Thoracic aorta (tissue), 2 donors: ENCODE data around the gene FLRT1. TPM values are rescaled to one million over a fixed set of nuclear protein-coding genes. Genes with fewer than 3 reads are reported as not detected.

Experiments used
- ATAC-seq: fragments of 150-250 bp; one replicate; pipeline ENCODE4 v1.8.0; 2017; ENCODE audit warnings: low read depth; ENCODE audit not compliant: insufficient number of reproducible peaks, low FRiP score
- DNase-seq: peaks from one replicate; pipeline ENCODE4 v3.0.0-alpha.2; 2020; ENCODE audit warnings: low spot score
- H3K27ac ChIP-seq, 2 donors: fragments of 200-600 bp; sonication (generic); 1 replicate in 1 of 2; 2 replicates in 1 of 2; pipeline ENCODE4 v1.5.1; 2016; ENCODE audit warnings: mild to moderate bottlenecking in 2 of 2, moderate library complexity in 2 of 2
- H3K27me3 ChIP-seq: fragments of 200-600 bp; sonication (generic); replicated peaks from 2 replicates; pipeline ENCODE4 v1.6.0; 2016; ENCODE audit warnings: mild to moderate bottlenecking; ENCODE audit not compliant: insufficient read depth
- H3K36me3 ChIP-seq: fragments of 200-600 bp; sonication (generic); one replicate; pipeline ENCODE4 v1.5.1; 2016
- H3K4me1 ChIP-seq, 2 donors: fragments of 200-600 bp; sonication (generic); 1 replicate in 1 of 2; 2 replicates in 1 of 2; pipeline versions ENCODE4 v1.5.1 to v1.6.0; 2016; ENCODE audit warnings: low read depth in 2 of 2, mild to moderate bottlenecking in 1 of 2; ENCODE audit not compliant: control insufficient read depth in 1 of 2
- H3K4me3 ChIP-seq: fragments of 200-600 bp; sonication (generic); 2 replicates; pipeline ENCODE4 v1.5.1; 2016; ENCODE audit warnings: mild to moderate bottlenecking
- H3K9me3 ChIP-seq: fragments of 200-600 bp; sonication (generic); 2 replicates; pipeline ENCODE4 v1.5.1; 2016
- CTCF ChIP-seq: fragments of 200-600 bp; sonication (generic); IDR thresholded peaks from one replicate; pipeline ENCODE4 v1.5.1; 2019; ENCODE audit warnings: antibody characterized with exemption
- total RNA-seq, 2 donors: library from RNA; depleted of rRNA; stranded (reverse); fragments of >200 nt; gene quantifications; one replicate each; pipeline versions ENCODE4 v1.1.0 to v1.2.3, GENCODE V29; 2016

Gene FLRT1
- total RNA-seq, 2 donors from 2014 or later, result 0.41 TPM; not detected in 1

- no peak overlapping the region for H3K4me3 ChIP-seq
- ATAC-seq, result no peak
- no peaks in the 10 kb centered on the region for H3K4me1 ChIP-seq
- H3K36me3 ChIP-seq, result no peaks in the 10 kb centered on the region
- H3K27me3 ChIP-seq, result no peaks in the 10 kb centered on the region
- no peaks in the 10 kb centered on the region for H3K9me3 ChIP-seq
- no peak for DNase-seq
- H3K27ac ChIP-seq, result no peak overlapping the region
- TF ChIP-seq CTCF, result no peak
Measured at GRCh38 chr11:64074239-64074638, 38.5 kb downstream of the FLRT1 start.

- no peak for ATAC-seq
Measured at GRCh38 chr11:64076758-64077157, 41.0 kb downstream of the FLRT1 start.

DNA sequence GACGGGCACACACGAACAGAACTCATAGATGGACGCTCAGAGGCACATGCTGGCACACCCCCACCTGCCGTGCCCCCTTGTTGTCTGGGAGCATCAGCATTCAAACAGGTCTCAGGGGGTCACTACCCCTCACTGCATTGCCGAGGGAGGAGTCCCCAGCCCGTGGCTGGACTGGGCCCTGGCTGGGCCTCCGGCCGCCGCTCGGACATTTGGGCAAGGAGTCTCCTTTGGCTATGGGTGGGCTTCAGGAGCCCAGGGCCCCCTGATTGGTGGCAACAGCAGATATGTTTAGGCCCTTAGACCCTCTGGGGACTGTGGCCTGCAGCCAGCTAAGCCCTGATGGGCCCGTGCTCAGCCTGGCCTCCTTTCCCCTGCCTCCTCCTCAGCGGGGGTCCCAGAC lies 41.9 kb downstream of the FLRT1 start:
- Histone ChIP-seq H3K27me3 (no peaks in the 10 kb centered on the region), H3K9me3 (no peaks in the 10 kb centered on the region), H3K4me1 (no peaks in the 10 kb centered on the region), H3K36me3 (no peaks in the 10 kb centered on the region), H3K4me3 (no peak overlapping the region), H3K27ac (no peak overlapping the region)
- ATAC-seq, result no peak
- no peak for DNase-seq
- TF ChIP-seq CTCF, result no peak

More at GRCh38 chr11:64076758-64077157, 41.0 kb downstream of the FLRT1 start:
- H3K4me1 ChIP-seq, result no peaks in the 10 kb centered on the region
- no peak overlapping the region for H3K4me3 ChIP-seq
- H3K27me3 ChIP-seq, result no peaks in the 10 kb centered on the region
- H3K36me3 ChIP-seq, result no peaks in the 10 kb centered on the region
- no peak overlapping the region for H3K27ac ChIP-seq
- no peak for TF ChIP-seq CTCF
- no peaks in the 10 kb centered on the region for H3K9me3 ChIP-seq
- no peak for DNase-seq

GRCh38 chr11:64078284-64078683 lies 42.6 kb downstream of the FLRT1 start:
- no peaks in the 10 kb centered on the region for H3K4me1 ChIP-seq
- ATAC-seq, result no peak
- DNase-seq, result no peak
- no peaks in the 10 kb centered on the region for H3K36me3 ChIP-seq
- no peaks in the 10 kb centered on the region for H3K27me3 ChIP-seq
- TF ChIP-seq CTCF, result no peak
- no peaks in the 10 kb centered on the region for H3K9me3 ChIP-seq
- H3K27ac ChIP-seq, result no peak overlapping the region
- no peak overlapping the region for H3K4me3 ChIP-seq

DNA sequence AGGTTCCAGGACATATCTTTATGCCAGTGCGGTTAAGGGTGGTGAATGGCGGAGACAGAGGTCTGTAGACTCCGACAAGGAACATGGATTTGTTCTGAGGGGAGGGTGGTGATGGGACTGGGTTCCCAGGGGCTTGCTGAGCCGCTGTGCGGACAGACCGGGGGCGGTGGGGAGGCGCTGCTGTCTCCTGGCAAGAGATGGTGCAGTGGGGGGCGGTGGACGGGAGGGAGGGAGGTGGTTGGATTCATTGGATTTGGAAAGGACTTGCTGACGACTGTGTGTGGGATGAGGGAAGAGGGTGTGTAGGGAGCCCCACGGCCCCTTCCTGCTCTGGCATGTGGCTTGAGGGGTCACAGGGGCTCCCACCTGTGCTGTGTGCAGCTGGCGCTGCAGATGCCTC lies 43.2 kb downstream of the FLRT1 start:
- Histone ChIP-seq H3K36me3 (no peaks in the 10 kb centered on the region), H3K4me3 (no peak overlapping the region), H3K27ac (no peak overlapping the region), H3K4me1 (no peaks in the 10 kb centered on the region), H3K9me3 (no peaks in the 10 kb centered on the region), H3K27me3 (no peaks in the 10 kb centered on the region)
- TF ChIP-seq CTCF, result no peak
- DNase-seq, result no peak
- ATAC-seq, result no peak
